Heart right ventricle (tissue), 16 donors: ENCODE results near the gene HMG20B. TPM values are rescaled to one million over a fixed set of nuclear protein-coding genes. Genes with fewer than 3 reads are reported as not detected.

ENCODE experiments used
- ATAC-seq, 8 donors: fragments of 200-7000 bp; cut with Tn5 transposase; one replicate each; pipeline ENCODE4 v1.9.1; 2020; ENCODE audit warnings: mild to moderate bottlenecking in 8 of 8, moderate library complexity in 8 of 8, moderate number of reproducible peaks in 1 of 8
- DNase-seq, 2 donors: peaks; one replicate each; pipeline ENCODE4 v3.0.0-alpha.2; 2020
- H3K27ac ChIP-seq, 10 donors: fragments of 200-600 bp; sonication (generic) in 2 of 10; one replicate each; pipeline versions ENCODE4 v1.5.0 to v1.8.0; 2020 to 2022; ENCODE audit warnings: mild to moderate bottlenecking in 3 of 10
- H3K27me3 ChIP-seq, 7 donors: fragments of 200-600 bp; one replicate each; pipeline ENCODE4 v1.8.0; 2021 to 2022; ENCODE audit warnings: mild to moderate bottlenecking in 2 of 7
- H3K36me3 ChIP-seq, 9 donors: fragments of 200-600 bp; sonication (generic) in 1 of 9; one replicate each; pipeline versions ENCODE4 v1.5.0 to v1.8.0; 2020 to 2022; ENCODE audit warnings: mild to moderate bottlenecking in 2 of 9
- H3K4me1 ChIP-seq, 9 donors: fragments of 200-600 bp; sonication (generic) in 1 of 9; one replicate each; pipeline versions ENCODE4 v1.5.0 to v1.8.0; 2020 to 2022; ENCODE audit warnings: mild to moderate bottlenecking in 4 of 9
- H3K4me3 ChIP-seq, 10 donors: fragments of 200-600 bp; sonication (generic) in 2 of 10; one replicate each; pipeline versions ENCODE4 v1.5.0 to v1.8.0; 2020 to 2022; ENCODE audit warnings: mild to moderate bottlenecking in 7 of 10, moderate library complexity in 2 of 10
- H3K9me3 ChIP-seq, 11 donors: fragments of 200-600 bp in 10 of 11; sonication (generic) in 2 of 11; one replicate each; pipeline versions ENCODE4 v1.5.0 to v1.8.0; 2013 to 2022; ENCODE audit warnings: mild to moderate bottlenecking in 2 of 11, control low read depth in 1 of 11, moderate library complexity in 1 of 11
- WGBS, 2 donors: extraction: QIAGEN DNeasy Blood & Tissue Kit; methylation state at CpG; one replicate each; pipeline ENCODE4 v1.1.7; 2013; ENCODE audit warnings: inconsistent platforms in 1 of 2; 5-methylcytosine and 5-hydroxymethylcytosine counted together
- intact Hi-C, 10 donors: fragments of 100-400 bp; cut with DNase I; formaldehyde crosslinking; loops; one replicate each; pipeline versions ENCODE4 v1.11.1 to v1.14.2; 2022
- polyA plus RNA-seq, 2 donors: library from polyadenylated mRNA; stranded (reverse); fragments of 200-250 nt; gene quantifications; one replicate each; pipeline ENCODE4 v1.2.3, GENCODE V29; 2013
- total RNA-seq, 10 donors: library from RNA; stranded (reverse); fragmentation: NEBNext Ultra II Directional in 3 of 10; extraction: Animal tissue kit (Norgen Biotek cat#: 25700) in 3 of 10; gene quantifications; one replicate each; pipeline versions ENCODE4 v1.2.1 to v1.2.4, GENCODE V29; 2021 to 2023
- TF ChIP-seq, protein P1 (sequence below), 9 donors: fragments of 200-600 bp; sonication (generic) in 2 of 9; IDR thresholded peaks; one replicate each; pipeline versions ENCODE4 v1.5.0 to v1.8.0; 2021 to 2022; ENCODE audit warnings: antibody characterized with exemption in 9 of 9, mild to moderate bottlenecking in 5 of 9, moderate library complexity in 1 of 9
- donor health status: Arrhythmogenic right ventricular cardiomyopathy.
- donor health status: ischemic (EF 13 %, LVEDD 7.1; RV severe dilation, severe dysfunction).
- donor health status: healthy with polysubstance abuse.
- donor health status: DM: no; HTN: yes; CAD: no.
- donor health status: DM: no; HTN: no; CAD: no.
- donor health status: ischemic (EF 25% LVEDD 6.9; RV normal size, moderate dysfunction).
- donor health status: ischemic (EF 25% LVEDD 5.7; RV mildly dilated, moderate dysfunction).
- donor health status: healthy.
- donor health status: DM: yes; HTN: yes; CAD: no.
- donor health status: Ischemic cardiomyopathy.
- donor health status: ischemic (EF 35%, LVEDD 5.7; RV mildly dilated, moderate dysfunction).
- donor health status: nonischemic (EF 11% LVEDD 7.7; RV severe dilation, severe dysfunction).
- donor health status: DM: yes; HTN: yes; CAD: no.
- donor health status: PGD.
- donor health status: ischemic (EF 29% LVEDD 5.4; RV normal size, mild dysfunction).
- donor health status: nonischemic (EF 23%, LVEDD 6.1; RV moderate dilation, normal function).

HMG20B gene
- total and polyA plus RNA-seq, 12 donors, result 19.5 to 73.3 (median 32.0) TPM

DNA sequence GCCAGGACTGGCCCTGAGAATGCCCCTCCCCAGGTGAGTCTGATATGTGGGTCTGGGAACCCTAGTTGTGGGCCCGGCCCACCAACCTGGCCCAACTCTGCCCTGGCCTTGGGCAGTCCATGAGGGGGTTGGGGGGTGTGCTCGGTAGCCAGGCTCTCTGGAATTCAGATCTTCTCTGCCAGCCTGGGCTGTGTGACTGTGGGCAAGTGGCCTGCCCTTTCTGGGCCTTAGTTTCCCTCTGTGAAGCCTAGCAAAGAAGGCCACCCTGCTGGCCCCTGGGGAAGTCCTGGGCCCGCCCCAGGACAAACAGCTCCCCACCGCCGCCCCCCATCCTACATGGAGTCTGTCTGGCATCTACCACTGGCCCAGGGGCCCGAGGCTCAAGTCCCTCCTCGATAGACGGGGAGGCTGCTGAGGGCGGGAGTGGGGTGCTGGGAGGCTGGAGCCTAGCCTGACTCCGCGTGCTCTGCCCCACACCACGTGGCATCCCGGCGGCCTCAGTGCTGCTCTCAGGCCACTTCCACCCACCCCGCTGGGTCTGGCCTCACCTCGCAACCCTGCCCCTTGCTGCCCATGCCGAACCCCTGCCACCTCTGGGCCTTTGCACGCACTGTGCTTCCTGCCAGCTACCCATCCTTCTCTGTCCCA, 42.2 kb downstream of the HMG20B start:
- H3K36me3 ChIP-seq, result peaks cover 0 to 79% (median 18%) of the 10 kb centered on the region in 9 donors
- ATAC-seq (no peak), DNase-seq (peak in 1 of 2 donors; percentile 9)
- 87 to 88% methylated on average over 18 of the region's 18 CpGs for WGBS, 2 donors
- H3K27me3 ChIP-seq, result no peaks in the 10 kb centered on the region
- H3K4me3 ChIP-seq, result no peak overlapping the region
- H3K9me3 ChIP-seq, result no peaks in the 10 kb centered on the region
- intact Hi-C loops, result loop anchor here in 9 of 10 donors (5.0 to 10.0 kb wide), 7 partner anchors 33 to 308 kb away; no protein-coding TSS in a partner anchor
- peaks cover 0 to 28% (median 14%) of the 10 kb centered on the region in 9 donors for H3K4me1 ChIP-seq
- TF ChIP-seq, protein P1, sequence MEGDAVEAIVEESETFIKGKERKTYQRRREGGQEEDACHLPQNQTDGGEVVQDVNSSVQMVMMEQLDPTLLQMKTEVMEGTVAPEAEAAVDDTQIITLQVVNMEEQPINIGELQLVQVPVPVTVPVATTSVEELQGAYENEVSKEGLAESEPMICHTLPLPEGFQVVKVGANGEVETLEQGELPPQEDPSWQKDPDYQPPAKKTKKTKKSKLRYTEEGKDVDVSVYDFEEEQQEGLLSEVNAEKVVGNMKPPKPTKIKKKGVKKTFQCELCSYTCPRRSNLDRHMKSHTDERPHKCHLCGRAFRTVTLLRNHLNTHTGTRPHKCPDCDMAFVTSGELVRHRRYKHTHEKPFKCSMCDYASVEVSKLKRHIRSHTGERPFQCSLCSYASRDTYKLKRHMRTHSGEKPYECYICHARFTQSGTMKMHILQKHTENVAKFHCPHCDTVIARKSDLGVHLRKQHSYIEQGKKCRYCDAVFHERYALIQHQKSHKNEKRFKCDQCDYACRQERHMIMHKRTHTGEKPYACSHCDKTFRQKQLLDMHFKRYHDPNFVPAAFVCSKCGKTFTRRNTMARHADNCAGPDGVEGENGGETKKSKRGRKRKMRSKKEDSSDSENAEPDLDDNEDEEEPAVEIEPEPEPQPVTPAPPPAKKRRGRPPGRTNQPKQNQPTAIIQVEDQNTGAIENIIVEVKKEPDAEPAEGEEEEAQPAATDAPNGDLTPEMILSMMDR (IDR thresholded peaks at IDR 0.05), result no peak
- no peak overlapping the region for H3K27ac ChIP-seq

DNA sequence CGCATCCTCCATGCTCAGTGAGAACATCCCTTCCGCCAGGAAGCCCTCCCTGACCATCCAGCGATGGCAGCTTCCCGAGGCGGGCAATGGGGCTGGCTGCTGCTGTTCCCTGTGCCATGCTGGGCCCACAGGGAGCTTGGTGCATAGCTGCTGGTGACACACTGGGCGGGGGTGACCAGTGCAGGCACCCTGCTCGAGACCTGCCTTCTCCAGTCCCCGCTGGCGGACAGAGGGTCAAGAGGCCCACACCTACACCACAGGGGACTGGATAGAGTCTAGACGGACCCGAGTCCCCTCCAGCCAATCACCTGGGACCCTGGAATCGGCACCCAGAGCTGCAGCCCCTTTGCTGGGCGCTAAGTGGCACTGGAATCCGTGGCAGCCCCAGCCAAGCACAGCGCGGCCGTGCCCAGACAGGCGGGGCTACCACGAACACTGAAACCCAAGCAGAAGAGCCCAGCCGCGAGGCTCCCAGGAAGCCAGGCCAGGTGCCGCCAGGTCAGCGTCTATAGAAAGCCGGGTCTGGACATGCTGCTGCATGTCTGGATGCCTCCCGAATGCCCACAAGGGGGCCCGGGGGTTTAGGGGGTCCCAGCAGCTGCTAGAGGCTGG, 42.9 kb downstream of the HMG20B start:
- ATAC-seq (no peak), DNase-seq (no peak)
- WGBS, 2 donors, result 94 to 96% methylated on average over 26 of the region's 26 CpGs
- TF ChIP-seq, protein P1 (IDR thresholded peaks at IDR 0.05), result no peak
- Histone ChIP-seq H3K4me1 (peaks cover 0 to 23% (median 14%) of the 10 kb centered on the region in 9 donors), H3K4me3 (no peak overlapping the region), H3K27ac (no peak overlapping the region), H3K27me3 (no peaks in the 10 kb centered on the region), H3K36me3 (peaks cover 0 to 83% (median 18%) of the 10 kb centered on the region in 9 donors), H3K9me3 (no peaks in the 10 kb centered on the region)
- intact Hi-C loops, result loop anchor here in 9 of 10 donors (5.0 to 10.0 kb wide), 6 partner anchors 33 to 308 kb away; no protein-coding TSS in a partner anchor

DNA sequence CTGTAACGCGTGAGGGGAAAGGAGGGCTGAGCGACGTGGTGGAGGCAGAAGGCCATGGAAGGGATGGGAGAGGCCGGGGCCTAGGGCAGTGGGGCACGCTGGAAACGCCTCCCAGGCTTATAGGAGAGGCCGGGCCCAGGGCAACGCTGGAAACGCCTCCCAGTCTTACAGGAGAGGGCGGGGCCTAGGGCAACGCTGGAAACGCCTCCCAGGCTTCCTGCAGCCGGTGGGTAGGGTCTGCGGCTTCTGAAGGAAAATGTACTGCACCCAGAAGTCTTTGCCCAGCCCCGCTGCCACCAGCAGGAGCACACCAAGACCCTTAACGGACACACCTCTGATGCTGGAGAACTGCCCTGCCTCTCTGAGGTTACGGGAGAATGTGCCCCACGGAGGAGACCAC, 44.7 kb downstream of the HMG20B start:
- TF ChIP-seq, protein P1 (IDR thresholded peaks at IDR 0.05), result no peak
- Histone ChIP-seq H3K27ac (peak overlapping the region in 8 of 10 donors; percentile 15 to 74 (median 55)), H3K4me1 (peaks cover 0 to 20% (median 14%) of the 10 kb centered on the region in 9 donors), H3K27me3 (no peaks in the 10 kb centered on the region), H3K9me3 (no peaks in the 10 kb centered on the region), H3K36me3 (peaks cover 0 to 82% (median 5%) of the 10 kb centered on the region in 9 donors), H3K4me3 (peak overlapping the region in 7 of 10 donors; percentile 16 to 45 (median 40))
- peak in 1 of 2 donors; percentile 29 for DNase-seq
- peak in 7 of 8 donors; percentile 7 to 90 (median 67) for ATAC-seq
- WGBS, 2 donors, result 53 to 61% methylated on average over 19 of the region's 19 CpGs
- intact Hi-C loops, result loop anchor here in 9 of 10 donors (5.0 to 10.0 kb wide), 6 partner anchors 35 to 310 kb away; no protein-coding TSS in a partner anchor

DNA sequence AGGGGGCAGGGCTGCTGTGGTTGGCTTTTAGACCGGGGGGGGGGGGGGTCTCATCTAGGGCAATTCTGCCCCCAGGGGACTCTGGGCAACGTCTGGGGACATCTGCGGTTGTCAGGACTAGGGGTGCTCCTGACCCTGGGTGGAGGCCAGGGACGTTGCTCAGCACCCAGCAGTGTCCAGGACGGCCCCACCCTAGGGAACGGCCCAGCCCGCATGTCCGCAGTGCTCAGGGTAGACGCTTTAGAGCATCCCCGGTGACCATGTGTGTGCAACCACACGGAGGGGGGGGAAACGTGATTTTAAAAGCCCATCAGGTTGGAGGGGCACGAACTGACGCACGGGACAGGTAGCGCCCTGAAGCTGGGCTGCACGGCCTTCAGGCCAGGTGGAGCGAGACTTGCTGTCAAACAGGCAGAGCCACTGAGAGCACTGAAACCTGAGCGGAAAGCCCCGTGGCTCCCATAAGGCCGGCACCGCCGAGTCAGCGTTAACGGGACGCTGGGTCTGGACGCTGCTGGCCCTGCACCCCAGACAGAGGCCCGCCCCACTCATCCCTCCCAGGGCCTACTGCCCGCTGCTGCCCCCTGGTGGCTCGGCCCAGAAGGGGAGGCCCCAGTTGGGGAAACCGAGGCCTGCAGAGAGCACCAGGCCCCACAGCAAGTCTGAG, 45.5 kb downstream of the HMG20B start:
- Histone ChIP-seq H3K4me1 (peaks cover 0 to 20% (median 14%) of the 10 kb centered on the region in 9 donors), H3K27ac (peak overlapping the region in 8 of 10 donors; percentile 15 to 74 (median 56))
- DNase-seq, result peak; percentile 64 to 77

More for the DNA sequence above, 45.5 kb downstream of the HMG20B start:
- Histone ChIP-seq H3K36me3 (peaks cover 0 to 82% (median 5%) of the 10 kb centered on the region in 9 donors), H3K9me3 (no peaks in the 10 kb centered on the region), H3K27me3 (no peaks in the 10 kb centered on the region), H3K4me3 (peak overlapping the region in 8 of 10 donors; percentile 16 to 45 (median 36))
- ATAC-seq, result peak; percentile 72 to 93 (median 88)
- WGBS, 2 donors, result 34 to 46% methylated on average over 31 of the region's 31 CpGs
- intact Hi-C loops, result loop anchor here (1.0 to 10.0 kb wide), 10 partner anchors 31 to 311 kb away; no protein-coding TSS in a partner anchor
- TF ChIP-seq, protein P1 (IDR thresholded peaks at IDR 0.05), result peak; percentile 88 to 99 (median 96)
